Measurements from ENCODE around the gene TEAD1.

The TEAD1 gene

DNA sequence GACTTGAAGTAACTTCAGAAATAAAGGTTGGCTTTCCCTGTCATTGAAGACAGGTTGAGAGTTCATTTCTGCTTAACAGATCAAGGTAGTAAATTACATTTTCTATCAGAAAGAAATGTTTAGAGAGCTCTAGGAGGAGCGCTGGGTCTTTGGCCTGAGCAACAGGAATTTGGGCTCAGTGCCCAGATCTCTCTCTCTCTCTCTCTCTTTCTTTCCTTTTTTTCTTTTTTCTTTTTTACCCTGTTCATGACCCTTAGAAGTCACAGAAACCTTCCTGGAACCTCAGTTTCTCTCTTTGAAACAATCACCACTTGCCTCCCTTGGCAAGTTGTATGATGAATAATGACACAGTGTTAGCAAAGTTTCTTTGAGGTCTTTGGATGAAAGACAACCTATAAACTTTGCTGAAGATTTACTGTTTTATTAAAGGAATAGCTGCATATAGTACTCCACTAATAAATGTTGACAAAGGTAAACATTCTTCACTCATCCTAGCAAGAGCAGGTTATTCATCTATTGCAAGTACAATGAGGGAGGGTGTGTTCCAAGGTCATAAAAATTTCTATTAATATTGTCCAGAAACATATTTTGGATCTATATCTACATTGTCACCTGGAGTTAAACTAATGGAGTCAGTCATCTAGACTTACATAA, 299.4 kb downstream of the TEAD1 start:
- Histone ChIP-seq H3K27ac (replicated peaks) (no peak overlapping the region), H3K4me3 (replicated peaks; ENCODE audit: insufficient read depth, low read length) (no peak overlapping the region), H3K27me3 (ENCODE audit: insufficient read depth, poor library complexity, severe bottlenecking) (no peaks in the 10 kb centered on the region)
- TF ChIP-seq, protein P1, sequence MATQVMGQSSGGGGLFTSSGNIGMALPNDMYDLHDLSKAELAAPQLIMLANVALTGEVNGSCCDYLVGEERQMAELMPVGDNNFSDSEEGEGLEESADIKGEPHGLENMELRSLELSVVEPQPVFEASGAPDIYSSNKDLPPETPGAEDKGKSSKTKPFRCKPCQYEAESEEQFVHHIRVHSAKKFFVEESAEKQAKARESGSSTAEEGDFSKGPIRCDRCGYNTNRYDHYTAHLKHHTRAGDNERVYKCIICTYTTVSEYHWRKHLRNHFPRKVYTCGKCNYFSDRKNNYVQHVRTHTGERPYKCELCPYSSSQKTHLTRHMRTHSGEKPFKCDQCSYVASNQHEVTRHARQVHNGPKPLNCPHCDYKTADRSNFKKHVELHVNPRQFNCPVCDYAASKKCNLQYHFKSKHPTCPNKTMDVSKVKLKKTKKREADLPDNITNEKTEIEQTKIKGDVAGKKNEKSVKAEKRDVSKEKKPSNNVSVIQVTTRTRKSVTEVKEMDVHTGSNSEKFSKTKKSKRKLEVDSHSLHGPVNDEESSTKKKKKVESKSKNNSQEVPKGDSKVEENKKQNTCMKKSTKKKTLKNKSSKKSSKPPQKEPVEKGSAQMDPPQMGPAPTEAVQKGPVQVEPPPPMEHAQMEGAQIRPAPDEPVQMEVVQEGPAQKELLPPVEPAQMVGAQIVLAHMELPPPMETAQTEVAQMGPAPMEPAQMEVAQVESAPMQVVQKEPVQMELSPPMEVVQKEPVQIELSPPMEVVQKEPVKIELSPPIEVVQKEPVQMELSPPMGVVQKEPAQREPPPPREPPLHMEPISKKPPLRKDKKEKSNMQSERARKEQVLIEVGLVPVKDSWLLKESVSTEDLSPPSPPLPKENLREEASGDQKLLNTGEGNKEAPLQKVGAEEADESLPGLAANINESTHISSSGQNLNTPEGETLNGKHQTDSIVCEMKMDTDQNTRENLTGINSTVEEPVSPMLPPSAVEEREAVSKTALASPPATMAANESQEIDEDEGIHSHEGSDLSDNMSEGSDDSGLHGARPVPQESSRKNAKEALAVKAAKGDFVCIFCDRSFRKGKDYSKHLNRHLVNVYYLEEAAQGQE (IDR thresholded peaks at IDR 0.05; ENCODE audit: insufficient replicate concordance, low read depth), result no peak
- TF ChIP-seq, protein P2, sequence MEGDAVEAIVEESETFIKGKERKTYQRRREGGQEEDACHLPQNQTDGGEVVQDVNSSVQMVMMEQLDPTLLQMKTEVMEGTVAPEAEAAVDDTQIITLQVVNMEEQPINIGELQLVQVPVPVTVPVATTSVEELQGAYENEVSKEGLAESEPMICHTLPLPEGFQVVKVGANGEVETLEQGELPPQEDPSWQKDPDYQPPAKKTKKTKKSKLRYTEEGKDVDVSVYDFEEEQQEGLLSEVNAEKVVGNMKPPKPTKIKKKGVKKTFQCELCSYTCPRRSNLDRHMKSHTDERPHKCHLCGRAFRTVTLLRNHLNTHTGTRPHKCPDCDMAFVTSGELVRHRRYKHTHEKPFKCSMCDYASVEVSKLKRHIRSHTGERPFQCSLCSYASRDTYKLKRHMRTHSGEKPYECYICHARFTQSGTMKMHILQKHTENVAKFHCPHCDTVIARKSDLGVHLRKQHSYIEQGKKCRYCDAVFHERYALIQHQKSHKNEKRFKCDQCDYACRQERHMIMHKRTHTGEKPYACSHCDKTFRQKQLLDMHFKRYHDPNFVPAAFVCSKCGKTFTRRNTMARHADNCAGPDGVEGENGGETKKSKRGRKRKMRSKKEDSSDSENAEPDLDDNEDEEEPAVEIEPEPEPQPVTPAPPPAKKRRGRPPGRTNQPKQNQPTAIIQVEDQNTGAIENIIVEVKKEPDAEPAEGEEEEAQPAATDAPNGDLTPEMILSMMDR (IDR thresholded peaks at IDR 0.05; ENCODE audit: insufficient read depth, low read length), result no peak
- TF ChIP-seq GABPA (IDR thresholded peaks at IDR 0.05; ENCODE audit: low read depth), result no peak
- TF ChIP-seq SPI1 (IDR thresholded peaks at IDR 0.05; ENCODE audit: borderline replicate concordance, low read depth), result no peak
- no peak for TF ChIP-seq POLR2AphosphoS5 (IDR thresholded peaks at IDR 0.05; ENCODE audit: low read depth)
- no peak for DNase-seq (ENCODE audit: low read depth in 1 of 2, low spot score in 1 of 2)

DNA sequence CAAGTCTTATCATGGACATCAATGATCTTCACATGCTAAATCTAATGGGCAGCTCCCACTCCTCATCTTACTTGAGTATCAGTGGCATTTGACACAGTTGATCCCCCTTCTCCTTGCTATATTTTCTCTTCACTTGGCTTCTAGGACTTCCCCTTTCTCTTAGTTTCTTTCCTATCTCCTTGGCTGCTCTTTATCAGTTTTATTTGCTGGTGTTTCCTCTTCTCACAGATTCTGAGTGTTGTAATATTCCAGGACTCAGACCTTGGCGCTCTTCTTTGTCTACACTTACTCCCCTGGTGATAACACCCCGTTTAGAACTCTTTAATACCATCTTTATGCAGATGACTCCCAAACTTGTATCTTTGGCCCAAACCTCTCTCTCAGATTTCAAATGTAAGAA, 301.0 kb downstream of the TEAD1 start:
- no peak overlapping the region for H3K27ac ChIP-seq (replicated peaks)
- no peak overlapping the region for H3K4me3 ChIP-seq (replicated peaks; ENCODE audit: insufficient read depth, low read length)
- no peak for DNase-seq (ENCODE audit: low read depth in 1 of 2, low spot score in 1 of 2)
- TF ChIP-seq, protein P1 (IDR thresholded peaks at IDR 0.05; ENCODE audit: insufficient replicate concordance, low read depth), result no peak
- peak; percentile 87 for TF ChIP-seq SPI1 (IDR thresholded peaks at IDR 0.05; ENCODE audit: borderline replicate concordance, low read depth)
- no peaks in the 10 kb centered on the region for H3K27me3 ChIP-seq (ENCODE audit: insufficient read depth, poor library complexity, severe bottlenecking)

DNA sequence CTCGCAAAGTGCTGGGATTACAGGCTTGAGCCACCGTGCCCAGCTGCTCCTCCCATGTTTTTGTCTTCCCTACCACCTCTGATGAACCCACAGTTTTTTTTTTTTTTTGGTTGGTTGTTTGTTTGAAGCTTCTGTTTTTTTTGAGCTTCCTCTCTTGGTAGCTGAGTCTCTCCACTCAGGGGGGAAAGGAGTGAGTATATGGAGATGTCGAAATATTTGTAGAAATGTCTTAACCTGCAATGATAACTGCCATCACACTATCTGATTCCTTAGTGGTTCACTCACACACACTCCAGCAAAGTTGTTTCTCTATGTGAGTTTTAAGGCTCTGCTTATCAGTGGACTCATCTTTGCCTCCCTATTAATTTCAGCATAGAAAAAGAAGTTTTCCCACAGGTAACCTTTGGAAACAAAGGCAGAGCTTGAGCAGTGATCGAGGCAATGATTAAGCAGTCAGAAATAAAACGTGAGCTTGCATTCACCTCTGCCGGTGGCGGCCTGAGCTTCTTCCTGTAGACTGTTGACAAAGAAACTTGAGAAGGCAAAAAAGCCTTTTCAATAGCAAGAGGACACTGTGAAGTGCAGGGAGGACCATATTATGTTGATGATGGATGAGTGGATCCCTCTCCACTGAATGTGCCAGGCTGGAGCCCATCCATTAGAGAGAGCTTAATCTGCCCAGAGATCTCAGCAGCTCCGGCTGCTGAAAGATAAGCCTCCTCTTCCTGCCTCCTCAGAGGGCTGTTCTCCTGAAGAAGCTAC, 305.9 kb downstream of the TEAD1 start:
- TF ChIP-seq SPI1 (IDR thresholded peaks at IDR 0.05; ENCODE audit: borderline replicate concordance, low read depth) (peak; percentile 52; the same call in 1 of the 2 replicates), GABPA (IDR thresholded peaks at IDR 0.05; ENCODE audit: low read depth) (no peak)
- Histone ChIP-seq H3K4me3 (replicated peaks; ENCODE audit: insufficient read depth, low read length) (no peak overlapping the region), H3K27ac (replicated peaks) (peak overlapping the region; percentile 49), H3K27me3 (ENCODE audit: insufficient read depth, poor library complexity, severe bottlenecking) (no peaks in the 10 kb centered on the region)
- DNase-seq (ENCODE audit: low read depth in 1 of 2, low spot score in 1 of 2), result peak; percentile 44 to 53

DNA sequence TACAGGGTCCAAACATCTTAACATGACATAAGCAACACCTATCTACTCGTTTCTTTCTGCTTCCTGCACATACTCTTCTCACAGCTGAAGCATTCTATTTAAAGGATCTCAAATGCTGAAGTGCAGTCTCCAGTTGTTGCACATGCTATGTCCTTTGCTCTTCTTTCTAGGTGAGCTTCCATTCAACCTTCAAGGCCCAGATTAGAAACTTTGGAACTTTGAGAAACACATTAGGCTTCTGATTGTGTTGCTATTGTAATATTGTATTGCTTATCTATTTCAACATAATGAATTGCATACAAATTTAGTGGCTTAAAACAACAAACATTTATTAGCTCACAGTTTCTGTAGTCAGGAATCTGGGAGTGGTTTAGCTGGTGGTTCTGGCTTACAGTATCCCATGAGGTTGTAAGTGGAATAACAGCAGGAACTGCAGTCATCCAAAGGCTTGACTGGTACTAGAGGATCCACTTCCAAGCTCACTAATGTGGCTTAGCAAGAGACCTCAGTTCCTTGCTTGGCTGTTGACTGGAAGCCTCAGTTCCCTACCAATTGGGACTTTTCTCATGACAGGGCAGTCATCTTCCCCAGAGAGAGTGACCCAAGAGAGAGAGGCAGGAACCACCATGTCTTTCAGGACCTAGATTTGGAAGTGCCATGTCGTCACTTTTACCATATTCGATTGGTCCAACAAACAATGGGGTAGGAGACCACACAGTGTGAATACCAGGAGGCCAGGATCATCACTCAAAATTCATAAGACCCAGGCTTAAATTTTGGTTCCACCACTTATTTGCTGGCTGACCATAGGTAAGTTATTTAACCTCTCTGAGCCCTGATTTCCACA, 307.7 kb downstream of the TEAD1 start:
- TF ChIP-seq POLR2AphosphoS5 (IDR thresholded peaks at IDR 0.05; ENCODE audit: low read depth) (no peak), SPI1 (IDR thresholded peaks at IDR 0.05; ENCODE audit: borderline replicate concordance, low read depth) (no peak), GABPA (IDR thresholded peaks at IDR 0.05; ENCODE audit: low read depth) (no peak)
- TF ChIP-seq, protein P1 (IDR thresholded peaks at IDR 0.05; ENCODE audit: insufficient replicate concordance, low read depth), result no peak
- TF ChIP-seq, protein P2 (IDR thresholded peaks at IDR 0.05; ENCODE audit: insufficient read depth, low read length), result no peak
- Histone ChIP-seq H3K27ac (replicated peaks) (no peak overlapping the region), H3K4me3 (replicated peaks; ENCODE audit: insufficient read depth, low read length) (no peak overlapping the region), H3K27me3 (ENCODE audit: insufficient read depth, poor library complexity, severe bottlenecking) (no peaks in the 10 kb centered on the region)
- DNase-seq (ENCODE audit: low read depth in 1 of 2, low spot score in 1 of 2), result no peak
